GM18520 (cell line): ENCODE data around the gene STC2.

Experiments
- ATAC-seq: cut with Tn5 transposase; IDR thresholded peaks from one replicate; pipeline ENCODE4 v1.9.1; 2021; ENCODE audit not compliant: unreplicated experiment

STC2 gene

GRCh38 chr5:173268750-173269432 is 59.3 kb downstream of the STC2 start:
- no peak for ATAC-seq

- no peak for ATAC-seq
Measured at GRCh38 chr5:173265433-173265832, 62.8 kb downstream of the STC2 start.
